Body of pancreas (tissue), 4 donors: ENCODE results near the gene GABRG3. TPM values are rescaled to one million over a fixed set of nuclear protein-coding genes. Genes with fewer than 3 reads are reported as not detected.

Experiments used
- ATAC-seq: fragments of 150-250 bp; one replicate; pipeline ENCODE4 v1.9.1; 2016
- DNase-seq, 4 donors: peaks; one replicate each; pipeline ENCODE4 v3.0.0-alpha.2; 2019
- H3K27ac ChIP-seq, 4 donors: fragments of 200-600 bp; sonication (generic); 1 replicate in 3 of 4; 2 replicates in 1 of 4; pipeline versions ENCODE4 v1.5.1 to v1.6.1; 2016 to 2019; ENCODE audit warnings: mild to moderate bottlenecking in 1 of 4, mixed read lengths in 1 of 4, moderate library complexity in 1 of 4
- H3K27me3 ChIP-seq, 2 donors: fragments of 200-600 bp; sonication (generic); one replicate each; pipeline ENCODE4 v1.6.0; 2016; ENCODE audit warnings: mild to moderate bottlenecking in 1 of 2
- H3K36me3 ChIP-seq, 2 donors: fragments of 200-600 bp; sonication (generic); replicated peaks in 1 of 2; 2 replicates each; pipeline ENCODE4 v1.5.1; 2016; ENCODE audit warnings: low read depth in 2 of 2; ENCODE audit not compliant: insufficient read depth in 1 of 2
- H3K4me1 ChIP-seq: fragments of 200-600 bp; sonication (generic); one replicate; pipeline ENCODE4 v1.6.0; 2016
- H3K4me3 ChIP-seq, 2 donors: fragments of 200-600 bp; sonication (generic); 1 replicate in 1 of 2; 2 replicates in 1 of 2; pipeline ENCODE4 v1.5.1; 2016 to 2019
- H3K9me3 ChIP-seq, 3 donors: fragments of 200-600 bp; sonication (generic); 1 replicate in 2 of 3; 2 replicates in 1 of 3; pipeline ENCODE4 v1.5.1; 2016
- POLR2A ChIP-seq, 3 donors: fragments of 450-650 bp; IDR thresholded peaks; one replicate each; pipeline ENCODE4 v1.6.1; 2016; ENCODE audit warnings: antibody characterized with exemption in 3 of 3, mild to moderate bottlenecking in 2 of 3
- WGBS, 2 donors: methylation state at CpG; one replicate each; pipeline ENCODE4 v1.1.5; 2017; 5-methylcytosine and 5-hydroxymethylcytosine counted together
- intact Hi-C: fragments of 100-400 bp; cut with DNase I; formaldehyde crosslinking; loops from one replicate; pipeline ENCODE4 v1.15.1; 2023
- total RNA-seq, 2 donors: library from RNA; depleted of rRNA; stranded (reverse); fragments of >200 nt; gene quantifications; one replicate each; pipeline ENCODE4 v1.1.0, GENCODE V29; 2016
- TF ChIP-seq, protein P1 (sequence below), 7 experiments: fragments of 450-650 bp in 4 of 7; fragments of 200-600 bp in 3 of 7; sonication (generic) in 3 of 7; IDR thresholded peaks; one replicate each; pipeline ENCODE4 v1.5.1; 2016 to 2019; ENCODE audit warnings: antibody characterized with exemption in 7 of 7

Gene GABRG3
- total RNA-seq, 2 donors from 2014 or later, result not detected

- Histone ChIP-seq H3K27ac (peak overlapping the region in 2 of 4 donors; percentile 56 to 81), H3K9me3 (no peaks in the 10 kb centered on the region), H3K4me3 (no peak overlapping the region), H3K36me3 (no peaks in the 10 kb centered on the region), H3K4me1 (peaks cover 23% of the 10 kb centered on the region), H3K27me3 (no peaks in the 10 kb centered on the region)
- no peak for TF ChIP-seq POLR2A (IDR thresholded peaks at IDR 0.05)
- TF ChIP-seq, protein P1, sequence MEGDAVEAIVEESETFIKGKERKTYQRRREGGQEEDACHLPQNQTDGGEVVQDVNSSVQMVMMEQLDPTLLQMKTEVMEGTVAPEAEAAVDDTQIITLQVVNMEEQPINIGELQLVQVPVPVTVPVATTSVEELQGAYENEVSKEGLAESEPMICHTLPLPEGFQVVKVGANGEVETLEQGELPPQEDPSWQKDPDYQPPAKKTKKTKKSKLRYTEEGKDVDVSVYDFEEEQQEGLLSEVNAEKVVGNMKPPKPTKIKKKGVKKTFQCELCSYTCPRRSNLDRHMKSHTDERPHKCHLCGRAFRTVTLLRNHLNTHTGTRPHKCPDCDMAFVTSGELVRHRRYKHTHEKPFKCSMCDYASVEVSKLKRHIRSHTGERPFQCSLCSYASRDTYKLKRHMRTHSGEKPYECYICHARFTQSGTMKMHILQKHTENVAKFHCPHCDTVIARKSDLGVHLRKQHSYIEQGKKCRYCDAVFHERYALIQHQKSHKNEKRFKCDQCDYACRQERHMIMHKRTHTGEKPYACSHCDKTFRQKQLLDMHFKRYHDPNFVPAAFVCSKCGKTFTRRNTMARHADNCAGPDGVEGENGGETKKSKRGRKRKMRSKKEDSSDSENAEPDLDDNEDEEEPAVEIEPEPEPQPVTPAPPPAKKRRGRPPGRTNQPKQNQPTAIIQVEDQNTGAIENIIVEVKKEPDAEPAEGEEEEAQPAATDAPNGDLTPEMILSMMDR (IDR thresholded peaks at IDR 0.05), result no peak
- WGBS, 2 donors, result 7 to 23% methylated on average over 4 of the region's 4 CpGs
- ATAC-seq (peak; percentile 67), DNase-seq (peak in 2 of 4 donors; percentile 35 to 37)
- intact Hi-C loops, result no loop called here
Measured at GRCh38 chr15:27570746-27571145, 599.8 kb downstream of the GABRG3 start.

- WGBS, 2 donors, result 50 to 55% methylated on average over 18 to 26 of the region's 26 CpGs
- TF ChIP-seq POLR2A (IDR thresholded peaks at IDR 0.05), result no peak
- TF ChIP-seq, protein P1 (IDR thresholded peaks at IDR 0.05), result no peak
- Histone ChIP-seq H3K27ac (peak overlapping the region in 2 of 4 donors; percentile 54 to 65), H3K36me3 (no peaks in the 10 kb centered on the region), H3K4me1 (peaks cover 23% of the 10 kb centered on the region), H3K9me3 (no peaks in the 10 kb centered on the region), H3K4me3 (no peak overlapping the region), H3K27me3 (no peaks in the 10 kb centered on the region)
- ATAC-seq (peak; percentile 75), DNase-seq (peak in 3 of 4 donors; percentile 16 to 77 (median 53))
- intact Hi-C loops, result no loop called here
Measured at GRCh38 chr15:27573805-27574485, 603.0 kb downstream of the GABRG3 start.

DNA sequence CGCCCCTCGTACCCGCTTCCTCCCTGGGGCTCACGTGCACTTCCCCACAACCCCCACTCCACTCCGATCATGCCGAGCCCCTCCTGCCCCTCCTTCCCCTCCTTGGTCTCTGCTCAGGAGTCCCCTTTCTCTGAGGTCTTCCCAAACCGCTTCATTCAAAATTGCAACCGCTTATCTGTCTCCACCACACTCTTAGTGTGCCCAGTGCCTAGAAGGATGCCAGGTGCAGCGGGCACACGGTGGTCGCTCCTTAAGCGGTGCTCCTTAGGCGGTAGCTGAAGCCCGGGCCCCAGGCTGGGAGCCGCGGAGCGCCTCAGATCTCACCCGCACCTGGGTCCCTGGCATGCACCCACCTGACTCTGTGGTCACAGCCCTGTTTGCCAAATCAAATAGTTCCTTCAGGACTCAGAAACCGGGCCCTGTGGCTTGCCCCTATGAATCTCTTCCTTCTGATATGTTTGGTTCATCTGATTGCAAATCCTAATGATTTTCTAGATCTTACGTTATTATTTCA lies 603.6 kb downstream of the GABRG3 start:
- TF ChIP-seq, protein P1 (IDR thresholded peaks at IDR 0.05), result no peak
- no peak for TF ChIP-seq POLR2A (IDR thresholded peaks at IDR 0.05)
- intact Hi-C loops, result no loop called here
- peak in 2 of 4 donors; percentile 57 to 83 for DNase-seq

DNA sequence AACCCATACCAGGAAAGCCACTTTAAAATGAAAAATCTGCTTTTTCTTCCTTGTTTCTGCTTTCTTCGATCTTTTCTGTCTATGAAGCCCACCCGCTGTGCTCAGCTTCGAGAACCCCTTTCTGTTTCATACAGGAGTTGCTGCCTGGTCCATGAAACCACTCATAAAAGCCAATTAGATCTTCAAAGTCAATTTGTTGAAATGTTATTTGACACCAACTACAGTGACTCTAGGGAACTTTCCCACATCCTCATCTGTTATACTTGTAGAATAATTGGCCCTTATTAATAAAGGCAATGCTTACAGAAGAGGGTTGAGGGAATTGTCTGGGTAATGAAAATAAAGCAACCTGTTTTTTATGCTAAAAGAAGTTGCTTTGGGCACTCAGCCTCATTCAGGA lies 604.5 kb downstream of the GABRG3 start:
- TF ChIP-seq, protein P1 (IDR thresholded peaks at IDR 0.05), result no peak
- TF ChIP-seq POLR2A (IDR thresholded peaks at IDR 0.05), result no peak
- intact Hi-C loops, result no loop called here
- 83 to 89% methylated on average over 3 of the region's 3 CpGs for WGBS, 2 donors

More for the DNA sequence above, 603.6 kb downstream of the GABRG3 start:
- Histone ChIP-seq H3K36me3 (no peaks in the 10 kb centered on the region), H3K4me1 (peaks cover 23% of the 10 kb centered on the region), H3K27ac (peak overlapping the region in 1 of 4 donors; percentile 65), H3K4me3 (no peak overlapping the region), H3K9me3 (no peaks in the 10 kb centered on the region), H3K27me3 (no peaks in the 10 kb centered on the region)
- 82 to 85% methylated on average over 17 to 20 of the region's 20 CpGs for WGBS, 2 donors
- ATAC-seq, result no peak

More for the DNA sequence above, 604.5 kb downstream of the GABRG3 start:
- peaks cover 17% of the 10 kb centered on the region for H3K4me1 ChIP-seq
- H3K9me3 ChIP-seq, result no peaks in the 10 kb centered on the region
- H3K4me3 ChIP-seq, result no peak overlapping the region
- H3K27ac ChIP-seq, result no peak overlapping the region
- no peak for ATAC-seq
- H3K36me3 ChIP-seq, result no peaks in the 10 kb centered on the region
- no peak for DNase-seq
- H3K27me3 ChIP-seq, result no peaks in the 10 kb centered on the region
